IMR-90 (cell line): ENCODE measurements around the gene ZNF318. TPM values are rescaled to one million over a fixed set of nuclear protein-coding genes. Genes with fewer than 3 reads are reported as not detected.

Experiments
- ATAC-seq: fragments of 200-7000 bp; cut with Tn5 transposase; 2 replicates; pipeline ENCODE4 v1.9.1; 2020; ENCODE audit warnings: low read depth, mild to moderate bottlenecking, moderate library complexity
- BruUV-seq: library from RNA; stranded (reverse); fragments of 400-500 nt; replicated peaks from 2 replicates; lab custom pipeline; 2021; lab: Mats Ljungman, UMichigan
- CTCF ChIA-PET: fragments of 300-600 bp; formaldehyde crosslinking; extraction: SDS; loops from one replicate; lab custom pipeline; 2021; ENCODE audit warnings: antibody characterized with exemption; lab: Yijun Ruan, JAX
- POLR2A ChIA-PET: fragments of 300-600 bp; sonication (Branson Sonifier 250); formaldehyde crosslinking; loops from one replicate; lab custom pipeline; 2022; ENCODE audit warnings: antibody characterized with exemption; ENCODE audit not compliant: unreplicated experiment; lab: Charles Lee
- DNase-seq: peaks from one replicate; pipeline ENCODE4 v3.0.0; 2013
- H2AFZ ChIP-seq: replicated peaks from 2 replicates; pipeline ENCODE3; 2013; ENCODE audit warnings: low read length, mild to moderate bottlenecking; ENCODE audit not compliant: poor library complexity
- H2AK5ac ChIP-seq: 2 replicates; pipeline ENCODE4 v1.6.1; 2013; ENCODE audit warnings: low read depth, low read length, inconsistent platforms
- H2AK9ac ChIP-seq: replicated peaks from 2 replicates; pipeline ENCODE3; 2013; ENCODE audit warnings: mild to moderate bottlenecking, low read depth, low read length, moderate library complexity; ENCODE audit not compliant: poor library complexity
- H2BK120ac ChIP-seq: 2 replicates; pipeline ENCODE4 v1.6.1; 2013; ENCODE audit warnings: low read depth, low read length, inconsistent platforms
- H2BK15ac ChIP-seq: 3 replicates; pipeline ENCODE4 v1.6.1; 2013; ENCODE audit warnings: low read depth, low read length, inconsistent platforms
- H2BK20ac ChIP-seq: 2 replicates; pipeline ENCODE4 v1.6.1; 2013; ENCODE audit warnings: low read depth, mild to moderate bottlenecking, inconsistent platforms, low read length, moderate library complexity
- H2BK5ac ChIP-seq: 2 replicates; pipeline ENCODE4 v1.6.1; 2013; ENCODE audit warnings: mild to moderate bottlenecking, low read depth, low read length, inconsistent platforms; ENCODE audit not compliant: poor library complexity, severe bottlenecking
- H3K14ac ChIP-seq: replicated peaks from 2 replicates; pipeline ENCODE4 v1.6.1; 2013; ENCODE audit warnings: low read depth, low read length, inconsistent platforms
- H3K18ac ChIP-seq: 2 replicates; pipeline ENCODE4 v1.6.1; 2013; ENCODE audit warnings: low read depth, low read length, control low read depth
- H3K23ac ChIP-seq: 2 replicates; pipeline ENCODE4 v1.6.1; 2013; ENCODE audit warnings: low read depth, low read length, inconsistent platforms
- H3K27ac ChIP-seq: 2 replicates; pipeline ENCODE4 v1.5.1; 2013; ENCODE audit warnings: mild to moderate bottlenecking, control low read depth, low read length; ENCODE audit not compliant: insufficient read depth
- H3K27me3 ChIP-seq: 2 replicates; pipeline ENCODE4 v1.6.1; 2013; ENCODE audit warnings: low read length; ENCODE audit not compliant: control insufficient read depth, insufficient read depth
- H3K36me3 ChIP-seq: 2 replicates; pipeline ENCODE4 v1.6.1; 2013; ENCODE audit warnings: low read length, mixed read lengths; ENCODE audit not compliant: control insufficient read depth, insufficient read depth
- H3K4ac ChIP-seq: 2 replicates; pipeline ENCODE4 v1.6.1; 2013; ENCODE audit warnings: low read depth, low read length, inconsistent platforms
- H3K4me1 ChIP-seq: 2 replicates; pipeline ENCODE4 v1.6.1; 2013; ENCODE audit warnings: low read length, mixed read lengths; ENCODE audit not compliant: control insufficient read depth, insufficient read depth
- H3K4me2 ChIP-seq: 2 replicates; pipeline ENCODE4 v1.6.1; 2013; ENCODE audit warnings: low read depth, mild to moderate bottlenecking, control low read depth, low read length, moderate library complexity
- H3K4me3 ChIP-seq: 2 replicates; pipeline ENCODE4 v1.5.1; 2013; ENCODE audit warnings: low read depth, mild to moderate bottlenecking, control low read depth, low read length, moderate library complexity; ENCODE audit not compliant: insufficient read depth
- H3K56ac ChIP-seq: 2 replicates; pipeline ENCODE4 v1.6.1; 2013; ENCODE audit warnings: low read length, inconsistent platforms; ENCODE audit not compliant: insufficient read depth; ENCODE audit errors: extremely low read depth
- H3K79me1 ChIP-seq, 2 experiments: 2 replicates each; pipeline ENCODE4 v1.6.1; 2013; ENCODE audit warnings: low read length in 2 of 2, inconsistent platforms in 1 of 2, low read depth in 1 of 2
- H3K9ac ChIP-seq: 2 replicates; pipeline ENCODE4 v1.6.1; 2013; ENCODE audit warnings: low read depth, low read length, control low read depth
- H3K9me1 ChIP-seq: 2 replicates; pipeline ENCODE4 v1.6.1; 2013; ENCODE audit warnings: low read length, inconsistent platforms; ENCODE audit not compliant: insufficient read depth
- H3K9me3 ChIP-seq: 2 replicates; pipeline ENCODE4 v1.6.1; 2013; ENCODE audit warnings: low read length; ENCODE audit not compliant: control insufficient read depth, insufficient read depth
- H4K20me1 ChIP-seq: 2 replicates; pipeline ENCODE4 v1.6.1; 2013; ENCODE audit warnings: low read length, inconsistent platforms; ENCODE audit not compliant: insufficient read depth
- H4K5ac ChIP-seq: 2 replicates; pipeline ENCODE4 v1.6.1; 2013; ENCODE audit warnings: mild to moderate bottlenecking, low read depth, low read length, control low read depth
- H4K8ac ChIP-seq, 2 experiments: 2 replicates each; pipeline ENCODE4 v1.6.1; 2013; ENCODE audit warnings: low read depth in 2 of 2, low read length in 2 of 2, control low read depth in 1 of 2, inconsistent platforms in 1 of 2
- H4K91ac ChIP-seq: 2 replicates; pipeline ENCODE4 v1.6.1; 2013; ENCODE audit warnings: low read depth, low read length, inconsistent platforms; ENCODE audit not compliant: insufficient read depth
- BHLHE40 ChIP-seq: fragments of 150-350 bp; IDR thresholded peaks from 2 replicates; pipeline ENCODE4 v1.6.1; 2016; ENCODE audit warnings: mild to moderate bottlenecking, low read depth, low read length
- CEBPB ChIP-seq: IDR thresholded peaks from 2 replicates; pipeline ENCODE4 v1.6.1; 2012; ENCODE audit warnings: low read depth, low read length, improper control_type of control experiment
- CHD1 ChIP-seq: IDR thresholded peaks from 2 replicates; pipeline ENCODE4 v1.6.1; 2012; ENCODE audit warnings: low read depth, low read length, improper control_type of control experiment
- FOS ChIP-seq: fragments of 150-350 bp; IDR thresholded peaks from 2 replicates; pipeline ENCODE4 v1.6.1; 2016; ENCODE audit warnings: low read depth, low read length
- MAFK ChIP-seq: IDR thresholded peaks from 2 replicates; pipeline ENCODE4 v1.6.1; 2012; ENCODE audit warnings: low read depth, low read length, improper control_type of control experiment
- MXI1 ChIP-seq: IDR thresholded peaks from 2 replicates; pipeline ENCODE4 v1.6.1; 2012; ENCODE audit warnings: low read depth, mild to moderate bottlenecking, low read length, moderate library complexity, borderline replicate concordance
- NFE2L2 ChIP-seq: fragments of 150-350 bp; IDR thresholded peaks from 2 replicates; pipeline ENCODE4 v1.6.1; 2016; ENCODE audit warnings: low read depth, mild to moderate bottlenecking, low read length
- RAD21 ChIP-seq: IDR thresholded peaks from 2 replicates; pipeline ENCODE4 v1.6.1; 2012; ENCODE audit warnings: low read length, improper control_type of control experiment
- RCOR1 ChIP-seq: IDR thresholded peaks from 2 replicates; pipeline ENCODE4 v1.6.1; 2012; ENCODE audit warnings: mild to moderate bottlenecking, low read length, improper control_type of control experiment; ENCODE audit not compliant: insufficient replicate concordance
- RFX5 ChIP-seq: IDR thresholded peaks from 2 replicates; pipeline ENCODE4 v1.8.0; 2012; ENCODE audit warnings: low read depth, mild to moderate bottlenecking, low read length, moderate library complexity
- WGBS, 2 experiments: methylation state at CpG; one replicate each; pipeline versions ENCODE4 v1.1.5 to v1.1.7; 2013; ENCODE audit warnings: missing lambda C conversion rate in 2 of 2; ENCODE audit not compliant: insufficient read length in 1 of 2; ENCODE audit errors: extremely low coverage in 2 of 2; 5-methylcytosine and 5-hydroxymethylcytosine counted together
- dilution Hi-C: fragments of 300-500 bp; cut with HindIII; formaldehyde crosslinking; loops from one replicate; pipeline ENCODE4 v1.14.3; 2018; ENCODE audit warnings: low sequenced_read_pairs; ENCODE audit not compliant: unreplicated experiment
- in situ Hi-C: fragments of 300-500 bp; cut with MboI; formaldehyde crosslinking; loops from 3 replicates; pipeline ENCODE4 v1.14.3; 2019; ENCODE audit warnings: low sequenced_read_pairs, inconsistent platforms, mixed read lengths
- intact Hi-C: fragments of 100-400 bp; cut with micrococcal nuclease; formaldehyde crosslinking; loops from 2 replicates; pipeline ENCODE4 v1.10.0; 2022
- polyA plus RNA-seq, 3 experiments: library from polyadenylated mRNA; depleted of rRNA; stranded (reverse); fragments of >200 nt; gene quantifications; 2 replicates each; pipeline ENCODE4 v1.2.3, GENCODE V29; 2012; ENCODE audit warnings: low replicate concordance in 1 of 3
- total RNA-seq: library from RNA; depleted of rRNA; stranded (reverse); fragments of >200 nt; gene quantifications from 2 replicates; pipeline ENCODE4 v1.2.3, GENCODE V29; 2012
- TF ChIP-seq, protein P1 (sequence below): fragments of 150-350 bp; IDR thresholded peaks from 2 replicates; pipeline ENCODE4 v1.6.1; 2017; ENCODE audit warnings: mild to moderate bottlenecking, antibody characterized with exemption, low read length, low read depth
- TF ChIP-seq, protein P2 (sequence below): conservative IDR thresholded peaks from 2 replicates; pipeline ENCODE4 v1.5.1; 2012; ENCODE audit warnings: mild to moderate bottlenecking, low read depth, low read length, improper control_type of control experiment
- TF ChIP-seq, protein P3 (sequence below): fragments of 150-350 bp; IDR thresholded peaks from 2 replicates; pipeline ENCODE4 v1.6.1; 2016; ENCODE audit warnings: low read depth, mild to moderate bottlenecking, low read length, moderate library complexity, borderline replicate concordance

ZNF318 gene
- total and polyA plus RNA-seq, 2 of the 4 experiments (the other 2 are of a cell fraction) = 5.7 to 6.6 TPM

DNA sequence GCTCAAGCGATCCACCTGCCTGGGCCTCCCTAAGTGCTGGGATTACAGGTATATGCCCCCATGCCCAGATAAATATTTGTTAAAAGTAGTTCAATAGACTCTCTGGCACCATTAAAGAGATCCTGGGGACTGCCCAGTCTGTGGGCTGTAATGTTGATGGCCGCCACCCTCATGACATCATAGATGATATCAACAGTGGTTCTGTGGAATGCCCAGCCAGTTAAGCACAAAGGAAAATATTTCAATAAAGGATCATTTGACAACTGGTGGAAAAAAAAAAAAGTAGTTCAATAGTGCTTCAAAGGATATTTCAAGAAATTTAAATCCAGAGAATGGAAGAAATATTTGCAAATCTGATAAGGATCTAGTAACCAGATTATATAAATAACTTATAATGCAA is 59.3 kb downstream of the ZNF318 start:
- Histone ChIP-seq H3K14ac (no peak overlapping the region), H3K27me3 (peaks cover 41% of the 10 kb centered on the region), H4K5ac (no peak overlapping the region), H4K91ac (no peak overlapping the region), H2AK5ac (no peak overlapping the region), H2AFZ (no peak overlapping the region), H2AK9ac (no peak overlapping the region), H3K9me3 (no peaks in the 10 kb centered on the region), H3K4me3 (no peak overlapping the region), H3K36me3 (no peaks in the 10 kb centered on the region), H2BK15ac (no peak overlapping the region), H3K9me1 (no peaks in the 10 kb centered on the region), H3K18ac (no peak overlapping the region), H3K4me2 (no peak overlapping the region), H2BK120ac (no peak overlapping the region), H3K9ac (no peak overlapping the region), H3K56ac (no peak overlapping the region), H3K4ac (no peak overlapping the region), H3K23ac (no peak overlapping the region), H3K4me1 (no peaks in the 10 kb centered on the region; the same call in 1 of the 2 replicates), H2BK20ac (no peak overlapping the region), H2BK5ac (no peak overlapping the region), H3K79me1 (no peaks in the 10 kb centered on the region), H4K8ac (no peak overlapping the region), H4K20me1 (no peaks in the 10 kb centered on the region; the same call in 1 of the 2 replicates), H3K27ac (no peak overlapping the region)
- in situ Hi-C loops (no loop called here), intact Hi-C loops (no loop called here), dilution Hi-C loops (no loop called here)
- BruUV-seq = no TSS peak
- ATAC-seq (no peak), DNase-seq (no peak)
- CTCF ChIA-PET = no interaction called here
- TF ChIP-seq RAD21 (no peak), RCOR1 (no peak), BHLHE40 (no peak), CHD1 (no peak), MXI1 (no peak), CEBPB (no peak), MAFK (no peak), NFE2L2 (no peak), FOS (no peak), RFX5 (no peak)
- TF ChIP-seq, protein P1, sequence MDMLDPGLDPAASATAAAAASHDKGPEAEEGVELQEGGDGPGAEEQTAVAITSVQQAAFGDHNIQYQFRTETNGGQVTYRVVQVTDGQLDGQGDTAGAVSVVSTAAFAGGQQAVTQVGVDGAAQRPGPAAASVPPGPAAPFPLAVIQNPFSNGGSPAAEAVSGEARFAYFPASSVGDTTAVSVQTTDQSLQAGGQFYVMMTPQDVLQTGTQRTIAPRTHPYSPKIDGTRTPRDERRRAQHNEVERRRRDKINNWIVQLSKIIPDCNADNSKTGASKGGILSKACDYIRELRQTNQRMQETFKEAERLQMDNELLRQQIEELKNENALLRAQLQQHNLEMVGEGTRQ = no peak
- TF ChIP-seq, protein P2, sequence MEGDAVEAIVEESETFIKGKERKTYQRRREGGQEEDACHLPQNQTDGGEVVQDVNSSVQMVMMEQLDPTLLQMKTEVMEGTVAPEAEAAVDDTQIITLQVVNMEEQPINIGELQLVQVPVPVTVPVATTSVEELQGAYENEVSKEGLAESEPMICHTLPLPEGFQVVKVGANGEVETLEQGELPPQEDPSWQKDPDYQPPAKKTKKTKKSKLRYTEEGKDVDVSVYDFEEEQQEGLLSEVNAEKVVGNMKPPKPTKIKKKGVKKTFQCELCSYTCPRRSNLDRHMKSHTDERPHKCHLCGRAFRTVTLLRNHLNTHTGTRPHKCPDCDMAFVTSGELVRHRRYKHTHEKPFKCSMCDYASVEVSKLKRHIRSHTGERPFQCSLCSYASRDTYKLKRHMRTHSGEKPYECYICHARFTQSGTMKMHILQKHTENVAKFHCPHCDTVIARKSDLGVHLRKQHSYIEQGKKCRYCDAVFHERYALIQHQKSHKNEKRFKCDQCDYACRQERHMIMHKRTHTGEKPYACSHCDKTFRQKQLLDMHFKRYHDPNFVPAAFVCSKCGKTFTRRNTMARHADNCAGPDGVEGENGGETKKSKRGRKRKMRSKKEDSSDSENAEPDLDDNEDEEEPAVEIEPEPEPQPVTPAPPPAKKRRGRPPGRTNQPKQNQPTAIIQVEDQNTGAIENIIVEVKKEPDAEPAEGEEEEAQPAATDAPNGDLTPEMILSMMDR = no peak
- TF ChIP-seq, protein P3, sequence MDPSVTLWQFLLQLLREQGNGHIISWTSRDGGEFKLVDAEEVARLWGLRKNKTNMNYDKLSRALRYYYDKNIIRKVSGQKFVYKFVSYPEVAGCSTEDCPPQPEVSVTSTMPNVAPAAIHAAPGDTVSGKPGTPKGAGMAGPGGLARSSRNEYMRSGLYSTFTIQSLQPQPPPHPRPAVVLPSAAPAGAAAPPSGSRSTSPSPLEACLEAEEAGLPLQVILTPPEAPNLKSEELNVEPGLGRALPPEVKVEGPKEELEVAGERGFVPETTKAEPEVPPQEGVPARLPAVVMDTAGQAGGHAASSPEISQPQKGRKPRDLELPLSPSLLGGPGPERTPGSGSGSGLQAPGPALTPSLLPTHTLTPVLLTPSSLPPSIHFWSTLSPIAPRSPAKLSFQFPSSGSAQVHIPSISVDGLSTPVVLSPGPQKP = no peak
- POLR2A ChIA-PET = no interaction called here
- no CpG with 5 or more reads among the region's 2 CpGs for whole genome bisulfite sequencing, 2 experiments
